Testis (tissue), 3 donors: Measurements from ENCODE around the gene SLC22A16. TPM values are rescaled to one million over a fixed set of nuclear protein-coding genes. Genes with fewer than 3 reads are reported as not detected.

Source experiments
- DNase-seq: peaks from one replicate; pipeline ENCODE4 v3.0.0-alpha.2; 2019
- H3K27ac ChIP-seq, 2 donors: fragments of 200-600 bp; sonication (generic); one replicate each; pipeline ENCODE4 v1.5.1; 2019
- H3K27me3 ChIP-seq: fragments of 200-600 bp; sonication (generic); one replicate; pipeline ENCODE4 v1.5.1; 2019
- H3K36me3 ChIP-seq: fragments of 200-600 bp; sonication (generic); one replicate; pipeline ENCODE4 v1.5.1; 2017; ENCODE audit warnings: low read depth; ENCODE audit errors: missing control alignments
- H3K4me1 ChIP-seq: fragments of 200-600 bp; sonication (generic); one replicate; pipeline ENCODE4 v1.5.1; 2019
- H3K4me3 ChIP-seq, 2 donors: fragments of 200-600 bp; sonication (generic); one replicate each; pipeline ENCODE4 v1.5.1; 2017 to 2019
- H3K9me3 ChIP-seq: fragments of 200-600 bp; sonication (generic); one replicate; pipeline ENCODE4 v1.5.1; 2017
- POLR2A ChIP-seq: fragments of 450-650 bp; IDR thresholded peaks from one replicate; pipeline ENCODE4 v1.6.1; 2017; ENCODE audit warnings: antibody characterized with exemption, mild to moderate bottlenecking, moderate library complexity
- WGBS, 2 donors: methylation state at CpG; one replicate each; pipeline ENCODE4 v1.1.5; 2018; 5-methylcytosine and 5-hydroxymethylcytosine counted together
- intact Hi-C: fragments of 100-400 bp; cut with DNase I; formaldehyde crosslinking; loops from one replicate; pipeline ENCODE4 v1.15.1; 2023; ENCODE audit warnings: low total_unique reads
- polyA plus RNA-seq: library from polyadenylated mRNA; stranded (reverse); fragments of 350-450 nt; fragmentation: Illumina TruSeq; extraction: RNeasy Lipid Tissue Mini Kit (QIAGEN cat#74804); gene quantifications from one replicate; pipeline ENCODE4 v1.2.3, GENCODE V29; 2014; ENCODE audit warnings: low read depth, low replicate concordance; ENCODE audit not compliant: insufficient read depth
- total RNA-seq, 2 donors: library from RNA; depleted of rRNA; stranded (reverse); fragments of >200 nt; gene quantifications; one replicate each; pipeline ENCODE4 v1.2.3, GENCODE V29; 2016
- TF ChIP-seq, protein P1 (sequence below), 3 experiments: fragments of 450-650 bp in 2 of 3; fragments of 200-600 bp in 1 of 3; sonication (generic) in 1 of 3; IDR thresholded peaks; one replicate each; pipeline ENCODE4 v1.5.1; 2016 to 2019; ENCODE audit warnings: antibody characterized with exemption in 3 of 3, mild to moderate bottlenecking in 2 of 3, moderate library complexity in 1 of 3

SLC22A16 gene
- total and polyA plus RNA-seq, 3 donors from 2014 or later: 17.2 to 49.5 (median 25.0) TPM

DNA sequence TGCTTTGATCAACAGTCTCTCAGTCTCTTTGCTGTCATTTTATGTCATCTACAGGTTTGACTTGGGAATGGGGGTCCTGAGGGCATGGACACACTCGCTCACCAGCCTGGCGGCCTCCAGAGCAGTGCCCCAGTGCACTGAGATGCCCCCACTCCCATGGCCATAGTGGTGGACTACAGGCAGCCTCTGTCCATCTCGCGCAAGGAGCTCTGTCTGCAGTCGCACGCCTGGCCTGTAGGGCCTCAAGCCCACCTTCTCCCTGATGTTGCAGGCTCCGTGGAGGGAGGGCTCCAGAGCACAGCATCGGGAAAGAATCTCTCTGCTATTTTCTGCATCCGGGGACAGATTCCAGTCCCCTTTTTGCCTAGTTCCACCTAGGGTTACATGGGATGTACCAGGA is 83.7 kb downstream of the SLC22A16 start:
- H3K4me3 ChIP-seq: no peak overlapping the region
- TF ChIP-seq POLR2A: no peak
- TF ChIP-seq, protein P1, sequence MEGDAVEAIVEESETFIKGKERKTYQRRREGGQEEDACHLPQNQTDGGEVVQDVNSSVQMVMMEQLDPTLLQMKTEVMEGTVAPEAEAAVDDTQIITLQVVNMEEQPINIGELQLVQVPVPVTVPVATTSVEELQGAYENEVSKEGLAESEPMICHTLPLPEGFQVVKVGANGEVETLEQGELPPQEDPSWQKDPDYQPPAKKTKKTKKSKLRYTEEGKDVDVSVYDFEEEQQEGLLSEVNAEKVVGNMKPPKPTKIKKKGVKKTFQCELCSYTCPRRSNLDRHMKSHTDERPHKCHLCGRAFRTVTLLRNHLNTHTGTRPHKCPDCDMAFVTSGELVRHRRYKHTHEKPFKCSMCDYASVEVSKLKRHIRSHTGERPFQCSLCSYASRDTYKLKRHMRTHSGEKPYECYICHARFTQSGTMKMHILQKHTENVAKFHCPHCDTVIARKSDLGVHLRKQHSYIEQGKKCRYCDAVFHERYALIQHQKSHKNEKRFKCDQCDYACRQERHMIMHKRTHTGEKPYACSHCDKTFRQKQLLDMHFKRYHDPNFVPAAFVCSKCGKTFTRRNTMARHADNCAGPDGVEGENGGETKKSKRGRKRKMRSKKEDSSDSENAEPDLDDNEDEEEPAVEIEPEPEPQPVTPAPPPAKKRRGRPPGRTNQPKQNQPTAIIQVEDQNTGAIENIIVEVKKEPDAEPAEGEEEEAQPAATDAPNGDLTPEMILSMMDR (IDR thresholded peaks at IDR 0.05): no peak
- peaks cover 3% of the 10 kb centered on the region for H3K4me1 ChIP-seq
- DNase-seq: no peak
- intact Hi-C loops: loop anchor here (10.0 kb wide), 2 partner anchors 218 to 348 kb away; partner anchors contain the start of gene WASF1
- H3K9me3 ChIP-seq: no peaks in the 10 kb centered on the region
- WGBS, 2 donors: 66 to 84% methylated on average over 8 to 9 of the region's 9 CpGs
- no peaks in the 10 kb centered on the region for H3K36me3 ChIP-seq
- H3K27me3 ChIP-seq: no peaks in the 10 kb centered on the region
- no peak overlapping the region for H3K27ac ChIP-seq

DNA sequence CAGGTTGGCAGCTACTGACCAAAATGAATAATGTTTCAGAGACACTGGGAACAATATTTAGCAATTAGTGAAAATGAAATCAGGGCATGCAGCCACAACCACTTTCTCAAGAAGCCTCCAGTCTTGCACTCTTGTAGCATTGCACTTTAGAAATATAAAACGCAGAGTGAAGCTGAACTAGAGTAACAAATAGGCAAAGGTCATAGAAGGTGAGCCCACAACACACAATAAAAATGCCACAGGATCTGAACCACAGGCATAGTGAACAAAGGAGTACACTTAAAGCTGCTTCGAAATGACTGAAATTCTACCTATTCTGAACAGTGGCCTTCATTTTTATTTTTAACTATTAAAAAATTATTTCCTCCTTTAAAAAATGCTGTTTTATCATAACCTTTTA is 86.0 kb downstream of the SLC22A16 start:
- WGBS, 2 donors: 35 to 36% methylated on average over 2 of the region's 2 CpGs
- Histone ChIP-seq H3K27ac (no peak overlapping the region), H3K36me3 (no peaks in the 10 kb centered on the region), H3K27me3 (no peaks in the 10 kb centered on the region), H3K4me3 (no peak overlapping the region), H3K9me3 (no peaks in the 10 kb centered on the region), H3K4me1 (peaks cover 3% of the 10 kb centered on the region)
- no peak for DNase-seq
- no peak for TF ChIP-seq POLR2A
- TF ChIP-seq, protein P1 (IDR thresholded peaks at IDR 0.05): no peak
- intact Hi-C loops: loop anchor here (10.0 kb wide), 2 partner anchors 216 to 346 kb away; partner anchors contain the start of gene WASF1

DNA sequence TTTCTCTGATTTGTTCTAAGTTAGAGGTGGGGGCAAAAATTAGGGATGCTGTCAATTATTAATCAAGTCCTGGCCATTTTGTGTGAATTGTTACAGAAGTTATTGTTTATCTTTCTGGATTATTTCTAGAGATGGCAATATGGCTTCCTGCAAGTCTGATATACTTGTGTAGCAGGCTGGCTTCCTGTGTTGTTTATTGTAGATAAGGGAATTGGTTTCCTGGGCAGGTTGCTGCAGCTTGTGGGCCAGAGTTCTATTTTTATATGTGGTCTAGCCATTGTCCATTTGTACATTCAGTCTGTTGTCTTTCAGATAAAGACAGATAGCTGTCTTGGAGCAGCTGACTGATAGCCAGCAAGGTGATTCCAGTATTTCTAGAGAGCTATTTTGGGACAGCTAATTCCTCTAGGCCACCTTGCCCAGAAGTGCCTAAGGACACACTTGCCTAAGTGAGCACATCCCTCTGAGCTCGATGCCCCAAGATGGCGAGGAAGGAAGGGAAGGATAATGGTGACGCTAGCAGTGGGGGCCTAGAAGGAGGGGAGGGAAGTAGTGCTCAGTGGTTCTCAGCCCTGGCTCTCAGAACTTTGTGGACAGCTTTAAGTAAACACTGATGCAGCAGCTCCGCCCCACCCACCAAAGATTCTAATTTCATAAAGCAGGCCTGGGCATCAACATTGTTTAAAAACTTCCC is 86.6 kb downstream of the SLC22A16 start:
- no peak for TF ChIP-seq POLR2A
- TF ChIP-seq, protein P1 (IDR thresholded peaks at IDR 0.05): no peak
- H3K27me3 ChIP-seq: no peaks in the 10 kb centered on the region
- 83 to 88% methylated on average over 2 to 4 of the region's 4 CpGs for WGBS, 2 donors
- peaks cover 1% of the 10 kb centered on the region for H3K4me1 ChIP-seq
- no peak for DNase-seq
- no peak overlapping the region for H3K27ac ChIP-seq
- H3K9me3 ChIP-seq: no peaks in the 10 kb centered on the region
- intact Hi-C loops: loop anchor here (10.0 kb wide), 2 partner anchors 215 to 345 kb away; partner anchors contain the start of gene WASF1
- H3K4me3 ChIP-seq: no peak overlapping the region
- no peaks in the 10 kb centered on the region for H3K36me3 ChIP-seq

DNA sequence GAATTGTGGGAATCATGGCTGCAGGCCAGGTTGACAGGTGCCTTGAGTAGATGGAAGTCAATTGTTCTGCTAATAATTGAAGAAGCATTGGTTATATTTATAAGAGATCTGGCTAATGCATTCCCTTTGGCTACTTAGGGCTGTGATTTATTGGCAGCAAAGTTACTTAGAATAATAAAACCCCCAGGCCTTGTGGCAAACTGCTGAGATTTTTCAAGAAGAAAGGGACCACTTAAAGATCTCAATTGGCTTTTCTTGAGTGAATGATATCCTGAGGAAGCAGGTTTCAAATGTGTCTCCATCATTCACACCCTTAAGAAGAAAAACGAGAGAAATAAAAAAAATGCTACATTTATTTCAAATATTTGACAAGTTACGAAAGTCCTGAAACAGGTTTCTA is 88.4 kb downstream of the SLC22A16 start:
- WGBS, 2 donors: 67 to 73% methylated on average over 2 of the region's 2 CpGs
- DNase-seq: no peak
- Histone ChIP-seq H3K4me3 (no peak overlapping the region), H3K27ac (no peak overlapping the region), H3K4me1 (no peaks in the 10 kb centered on the region), H3K27me3 (no peaks in the 10 kb centered on the region), H3K36me3 (no peaks in the 10 kb centered on the region), H3K9me3 (no peaks in the 10 kb centered on the region)
- intact Hi-C loops: no loop called here
- TF ChIP-seq, protein P1 (IDR thresholded peaks at IDR 0.05): no peak
- no peak for TF ChIP-seq POLR2A

DNA sequence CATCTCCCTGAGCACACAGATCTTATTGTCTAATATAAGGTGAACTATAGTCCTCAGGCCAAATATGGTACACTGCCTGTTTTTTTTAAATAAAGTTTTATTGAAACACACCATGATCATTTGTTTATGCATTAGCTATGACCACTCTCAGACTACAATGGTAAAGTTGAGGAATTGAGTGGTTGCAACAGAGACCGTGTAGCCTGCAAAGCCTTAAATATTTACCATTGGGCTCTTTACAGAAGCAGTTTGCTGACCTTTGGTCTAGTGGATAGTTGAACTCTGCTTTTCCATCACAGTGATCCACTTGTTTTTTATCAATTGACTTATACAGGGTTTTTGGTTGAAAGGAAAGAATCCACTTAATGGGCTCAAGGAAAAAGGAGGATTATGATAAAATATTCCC is 91.0 kb downstream of the SLC22A16 start:
- intact Hi-C loops: no loop called here
- Histone ChIP-seq H3K9me3 (no peaks in the 10 kb centered on the region), H3K27ac (no peak overlapping the region), H3K4me1 (no peaks in the 10 kb centered on the region), H3K4me3 (no peak overlapping the region), H3K36me3 (no peaks in the 10 kb centered on the region), H3K27me3 (no peaks in the 10 kb centered on the region)
- 89 to 92% methylated on average over 1 of the region's 1 CpG for WGBS, 2 donors
- no peak for DNase-seq
- no peak for TF ChIP-seq POLR2A
- TF ChIP-seq, protein P1 (IDR thresholded peaks at IDR 0.05): no peak
